Peyer's patch (tissue), 4 donors: ENCODE measurements around the gene FIGNL1.

ENCODE experiments used
- POLR2A ChIP-seq, 2 donors: fragments of 450-650 bp; IDR thresholded peaks; one replicate each; pipeline ENCODE4 v1.5.1; 2017; ENCODE audit warnings: antibody characterized with exemption in 2 of 2, mild to moderate bottlenecking in 2 of 2, moderate library complexity in 2 of 2
- TF ChIP-seq, protein P1 (sequence below), 6 experiments: fragments of 450-650 bp in 4 of 6; fragments of 200-600 bp in 2 of 6; sonication (generic) in 1 of 6; IDR thresholded peaks; one replicate each; pipeline ENCODE4 v1.5.1; 2017 to 2019; ENCODE audit warnings: antibody characterized with exemption in 6 of 6, mild to moderate bottlenecking in 3 of 6, moderate library complexity in 1 of 6

GRCh38 chr7:50476953-50477625, 26.9 kb upstream of the FIGNL1 start:
- TF ChIP-seq, protein P1, sequence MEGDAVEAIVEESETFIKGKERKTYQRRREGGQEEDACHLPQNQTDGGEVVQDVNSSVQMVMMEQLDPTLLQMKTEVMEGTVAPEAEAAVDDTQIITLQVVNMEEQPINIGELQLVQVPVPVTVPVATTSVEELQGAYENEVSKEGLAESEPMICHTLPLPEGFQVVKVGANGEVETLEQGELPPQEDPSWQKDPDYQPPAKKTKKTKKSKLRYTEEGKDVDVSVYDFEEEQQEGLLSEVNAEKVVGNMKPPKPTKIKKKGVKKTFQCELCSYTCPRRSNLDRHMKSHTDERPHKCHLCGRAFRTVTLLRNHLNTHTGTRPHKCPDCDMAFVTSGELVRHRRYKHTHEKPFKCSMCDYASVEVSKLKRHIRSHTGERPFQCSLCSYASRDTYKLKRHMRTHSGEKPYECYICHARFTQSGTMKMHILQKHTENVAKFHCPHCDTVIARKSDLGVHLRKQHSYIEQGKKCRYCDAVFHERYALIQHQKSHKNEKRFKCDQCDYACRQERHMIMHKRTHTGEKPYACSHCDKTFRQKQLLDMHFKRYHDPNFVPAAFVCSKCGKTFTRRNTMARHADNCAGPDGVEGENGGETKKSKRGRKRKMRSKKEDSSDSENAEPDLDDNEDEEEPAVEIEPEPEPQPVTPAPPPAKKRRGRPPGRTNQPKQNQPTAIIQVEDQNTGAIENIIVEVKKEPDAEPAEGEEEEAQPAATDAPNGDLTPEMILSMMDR (IDR thresholded peaks at IDR 0.05), result no peak
- TF ChIP-seq POLR2A (IDR thresholded peaks at IDR 0.05), result no peak
